GM12875 (cell line): ENCODE measurements around the gene CDH13.

ENCODE experiments used
- H3K4me3 ChIP-seq: one replicate; pipeline ENCODE4 v1.5.1; 2011; ENCODE audit warnings: low read depth, low read length, control low read depth
- CTCF ChIP-seq: IDR thresholded peaks from 2 replicates; pipeline ENCODE4 v1.5.1; 2011; ENCODE audit warnings: low read depth, mild to moderate bottlenecking, control low read depth, inconsistent platforms, low read length, moderate library complexity, borderline replicate concordance; ENCODE audit not compliant: insufficient read depth

Gene CDH13

GRCh38 chr16:83586036-83586435 lies 959.3 kb downstream of the CDH13 start:
- no peak overlapping the region for H3K4me3 ChIP-seq
- no peak for TF ChIP-seq CTCF

- TF ChIP-seq CTCF: no peak
Measured at GRCh38 chr16:83586461-83587200, 959.9 kb downstream of the CDH13 start.

GRCh38 chr16:83587201-83587600 lies 960.4 kb downstream of the CDH13 start:
- no peak for TF ChIP-seq CTCF
- H3K4me3 ChIP-seq: no peak overlapping the region

More at GRCh38 chr16:83586461-83587200, 959.9 kb downstream of the CDH13 start:
- H3K4me3 ChIP-seq: no peak overlapping the region

- no peak overlapping the region for H3K4me3 ChIP-seq
- no peak for TF ChIP-seq CTCF
Measured at GRCh38 chr16:83588070-83588469, 961.3 kb downstream of the CDH13 start.

- no peak for TF ChIP-seq CTCF
- no peak overlapping the region for H3K4me3 ChIP-seq
Measured at GRCh38 chr16:83589576-83589975, 962.8 kb downstream of the CDH13 start.

- no peak overlapping the region for H3K4me3 ChIP-seq
Measured at GRCh38 chr16:83592778-83593177, 966.0 kb downstream of the CDH13 start.

More at GRCh38 chr16:83592778-83593177, 966.0 kb downstream of the CDH13 start:
- no peak for TF ChIP-seq CTCF
